SU-DHL-6 (cell line): ENCODE data around the gene SPACA1.

Experiments
- H2AFZ ChIP-seq: fragments of 200-600 bp; sonication (generic); 2 replicates; pipeline ENCODE4 v1.6.1; 2014; ENCODE audit warnings: low read depth, mild to moderate bottlenecking, moderate library complexity, mixed read lengths, antibody characterized with exemption, low read length; ENCODE audit not compliant: severe bottlenecking
- H3F3A ChIP-seq: fragments of 200-600 bp; shearing (Covaris generic); 2 replicates; pipeline ENCODE4 v1.6.0; 2016; ENCODE audit warnings: antibody characterized with exemption, mild to moderate bottlenecking; ENCODE audit not compliant: insufficient read depth
- H3K27ac ChIP-seq: fragments of 200-600 bp; sonication (generic); 2 replicates; pipeline ENCODE4 v1.5.1; 2016; ENCODE audit warnings: low read depth, mild to moderate bottlenecking, low read length, moderate library complexity, mixed read lengths
- H3K27me3 ChIP-seq: fragments of 200-600 bp; sonication (generic), shearing (Covaris generic); 2 replicates; pipeline ENCODE4 v1.6.0; 2014; ENCODE audit warnings: mild to moderate bottlenecking, low read length
- H3K36me3 ChIP-seq: fragments of 200-600 bp; sonication (generic); 2 replicates; pipeline ENCODE4 v1.6.1; 2014; ENCODE audit warnings: mild to moderate bottlenecking, low read length, mixed read lengths
- H3K4me2 ChIP-seq: fragments of 300-600, 200-600 bp; shearing (Covaris generic), sonication (generic); 2 replicates; pipeline ENCODE4 v1.6.0; 2014; ENCODE audit warnings: low read length, low read depth, mild to moderate bottlenecking; ENCODE audit not compliant: poor library complexity, severe bottlenecking
- H3K4me3 ChIP-seq: fragments of 200-600 bp; sonication (generic); 2 replicates; pipeline ENCODE4 v1.5.1; 2014; ENCODE audit warnings: antibody characterized with exemption, low read length, mild to moderate bottlenecking, mixed read lengths; ENCODE audit not compliant: insufficient read depth, poor library complexity, severe bottlenecking
- H3K79me2 ChIP-seq: fragments of 200-600 bp; sonication (generic); 2 replicates; pipeline ENCODE4 v1.6.1; 2014; ENCODE audit warnings: mild to moderate bottlenecking, low read length, moderate library complexity; ENCODE audit not compliant: insufficient read depth
- H3K9ac ChIP-seq: fragments of 200-600 bp; sonication (generic); 2 replicates; pipeline ENCODE4 v1.7.0; 2014; ENCODE audit warnings: mild to moderate bottlenecking, low read length
- H3K9me2 ChIP-seq: fragments of 200-600 bp; sonication (generic); replicated peaks from 2 replicates; pipeline ENCODE4 v1.6.1; 2014; ENCODE audit warnings: low read length; ENCODE audit not compliant: insufficient read depth
- H3K9me3 ChIP-seq: fragments of 200-600 bp; sonication (generic); 2 replicates; pipeline ENCODE4 v1.6.1; 2014; ENCODE audit warnings: low read length, mixed read lengths; ENCODE audit not compliant: insufficient read depth
- H4K20me1 ChIP-seq: fragments of 200-600 bp; sonication (generic); 2 replicates; pipeline ENCODE4 v1.6.1; 2014; ENCODE audit warnings: low read depth, mild to moderate bottlenecking, antibody characterized with exemption, low read length, moderate library complexity, mixed read lengths
- EZH2phosphoT487 ChIP-seq: fragments of 200-600 bp; sonication (generic), shearing (Covaris generic); conservative IDR thresholded peaks from 2 replicates; pipeline ENCODE4 v1.6.1; 2018; ENCODE audit warnings: mild to moderate bottlenecking, antibody characterized with exemption, low read length, moderate library complexity, mixed read lengths
- TF ChIP-seq, protein P1 (sequence below): fragments of 200-600 bp; sonication (generic); IDR thresholded peaks from one replicate; pipeline ENCODE4 v1.5.1; 2017; ENCODE audit warnings: antibody characterized with exemption, mild to moderate bottlenecking, low read length, moderate library complexity; ENCODE audit not compliant: insufficient read depth, poor library complexity, severe bottlenecking

Gene SPACA1

DNA sequence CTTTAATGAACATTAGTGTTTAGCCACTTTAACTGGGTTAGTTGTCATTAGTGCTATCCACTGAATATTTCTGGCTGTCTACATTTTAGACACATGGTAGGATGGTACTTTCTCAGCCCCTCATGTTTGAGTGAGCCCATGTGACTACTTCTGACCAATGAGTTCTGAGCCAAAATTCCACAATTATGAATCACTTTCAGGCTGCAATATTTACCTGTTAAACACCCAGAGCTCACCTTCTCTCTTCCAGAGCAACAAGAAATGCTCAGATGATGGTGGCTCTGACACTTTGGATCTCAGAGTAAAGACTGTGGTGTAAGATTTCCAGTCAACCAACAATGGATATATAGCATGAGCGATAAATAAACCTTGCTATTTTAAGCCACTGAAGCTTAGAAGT is 24.8 kb downstream of the SPACA1 start:
- no peak overlapping the region for H3K27ac ChIP-seq
- no peaks in the 10 kb centered on the region for H3K36me3 ChIP-seq
- TF ChIP-seq, protein P1, sequence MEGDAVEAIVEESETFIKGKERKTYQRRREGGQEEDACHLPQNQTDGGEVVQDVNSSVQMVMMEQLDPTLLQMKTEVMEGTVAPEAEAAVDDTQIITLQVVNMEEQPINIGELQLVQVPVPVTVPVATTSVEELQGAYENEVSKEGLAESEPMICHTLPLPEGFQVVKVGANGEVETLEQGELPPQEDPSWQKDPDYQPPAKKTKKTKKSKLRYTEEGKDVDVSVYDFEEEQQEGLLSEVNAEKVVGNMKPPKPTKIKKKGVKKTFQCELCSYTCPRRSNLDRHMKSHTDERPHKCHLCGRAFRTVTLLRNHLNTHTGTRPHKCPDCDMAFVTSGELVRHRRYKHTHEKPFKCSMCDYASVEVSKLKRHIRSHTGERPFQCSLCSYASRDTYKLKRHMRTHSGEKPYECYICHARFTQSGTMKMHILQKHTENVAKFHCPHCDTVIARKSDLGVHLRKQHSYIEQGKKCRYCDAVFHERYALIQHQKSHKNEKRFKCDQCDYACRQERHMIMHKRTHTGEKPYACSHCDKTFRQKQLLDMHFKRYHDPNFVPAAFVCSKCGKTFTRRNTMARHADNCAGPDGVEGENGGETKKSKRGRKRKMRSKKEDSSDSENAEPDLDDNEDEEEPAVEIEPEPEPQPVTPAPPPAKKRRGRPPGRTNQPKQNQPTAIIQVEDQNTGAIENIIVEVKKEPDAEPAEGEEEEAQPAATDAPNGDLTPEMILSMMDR: no peak
- no peak for TF ChIP-seq EZH2phosphoT487
- H3K27me3 ChIP-seq: no peaks in the 10 kb centered on the region
- no peaks in the 10 kb centered on the region for H3K9me2 ChIP-seq
- H2AFZ ChIP-seq: no peak overlapping the region
- H4K20me1 ChIP-seq: no peaks in the 10 kb centered on the region
- no peak overlapping the region for H3K4me2 ChIP-seq
- H3F3A ChIP-seq: no peaks in the 10 kb centered on the region; the same call in 1 of the 2 replicates
- no peak overlapping the region for H3K4me3 ChIP-seq
- no peak overlapping the region for H3K9ac ChIP-seq
- no peaks in the 10 kb centered on the region for H3K9me3 ChIP-seq
- H3K79me2 ChIP-seq: no peaks in the 10 kb centered on the region

- Histone ChIP-seq H3K9me2 (no peaks in the 10 kb centered on the region), H4K20me1 (no peaks in the 10 kb centered on the region), H3F3A (no peaks in the 10 kb centered on the region; the same call in 1 of the 2 replicates), H3K9ac (no peak overlapping the region), H3K27ac (no peak overlapping the region), H2AFZ (no peak overlapping the region), H3K79me2 (no peaks in the 10 kb centered on the region), H3K36me3 (no peaks in the 10 kb centered on the region), H3K4me2 (no peak overlapping the region), H3K9me3 (no peaks in the 10 kb centered on the region), H3K4me3 (no peak overlapping the region), H3K27me3 (no peaks in the 10 kb centered on the region)
- TF ChIP-seq, protein P1: no peak
- no peak for TF ChIP-seq EZH2phosphoT487
Measured at GRCh38 chr6:88074791-88075190, 27.1 kb downstream of the SPACA1 start.

DNA sequence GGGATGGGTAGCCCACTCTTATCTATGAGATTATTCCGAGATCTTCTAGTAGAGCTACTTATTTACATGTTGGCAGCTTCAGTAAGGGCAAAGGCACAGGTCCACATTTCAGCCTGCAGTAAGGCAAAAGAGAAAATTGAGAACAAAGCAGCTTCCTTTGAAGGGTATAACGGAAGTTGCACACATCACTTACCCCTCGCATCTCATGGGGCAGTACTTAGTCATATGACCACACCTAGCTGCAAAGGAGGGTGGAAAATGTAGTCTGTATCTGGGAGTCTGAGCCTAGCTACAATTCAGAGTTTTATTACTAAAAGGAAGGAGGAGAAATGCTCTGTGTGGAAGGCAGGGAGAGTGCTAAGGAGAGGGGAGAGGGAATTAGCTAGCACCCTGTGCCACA is 29.7 kb downstream of the SPACA1 start:
- H3F3A ChIP-seq: no peaks in the 10 kb centered on the region; the same call in 1 of the 2 replicates
- H3K9me3 ChIP-seq: no peaks in the 10 kb centered on the region
- H3K4me3 ChIP-seq: no peak overlapping the region
- TF ChIP-seq, protein P1: no peak
- no peak for TF ChIP-seq EZH2phosphoT487
- peak overlapping the region; percentile 14 for H2AFZ ChIP-seq
- no peak overlapping the region for H3K27ac ChIP-seq
- H3K9ac ChIP-seq: no peak overlapping the region
- H4K20me1 ChIP-seq: no peaks in the 10 kb centered on the region
- H3K4me2 ChIP-seq: no peak overlapping the region
- no peaks in the 10 kb centered on the region for H3K27me3 ChIP-seq
- H3K9me2 ChIP-seq: no peaks in the 10 kb centered on the region
- H3K36me3 ChIP-seq: no peaks in the 10 kb centered on the region
- H3K79me2 ChIP-seq: no peaks in the 10 kb centered on the region
